ENCODE data around the gene COMMD9. TPM values are rescaled to one million over a fixed set of nuclear protein-coding genes. Genes with fewer than 3 reads are reported as not detected.

Gene COMMD9
- total and polyA plus RNA-seq, 4 donors = 50.1 to 152 (median 121) TPM

DNA sequence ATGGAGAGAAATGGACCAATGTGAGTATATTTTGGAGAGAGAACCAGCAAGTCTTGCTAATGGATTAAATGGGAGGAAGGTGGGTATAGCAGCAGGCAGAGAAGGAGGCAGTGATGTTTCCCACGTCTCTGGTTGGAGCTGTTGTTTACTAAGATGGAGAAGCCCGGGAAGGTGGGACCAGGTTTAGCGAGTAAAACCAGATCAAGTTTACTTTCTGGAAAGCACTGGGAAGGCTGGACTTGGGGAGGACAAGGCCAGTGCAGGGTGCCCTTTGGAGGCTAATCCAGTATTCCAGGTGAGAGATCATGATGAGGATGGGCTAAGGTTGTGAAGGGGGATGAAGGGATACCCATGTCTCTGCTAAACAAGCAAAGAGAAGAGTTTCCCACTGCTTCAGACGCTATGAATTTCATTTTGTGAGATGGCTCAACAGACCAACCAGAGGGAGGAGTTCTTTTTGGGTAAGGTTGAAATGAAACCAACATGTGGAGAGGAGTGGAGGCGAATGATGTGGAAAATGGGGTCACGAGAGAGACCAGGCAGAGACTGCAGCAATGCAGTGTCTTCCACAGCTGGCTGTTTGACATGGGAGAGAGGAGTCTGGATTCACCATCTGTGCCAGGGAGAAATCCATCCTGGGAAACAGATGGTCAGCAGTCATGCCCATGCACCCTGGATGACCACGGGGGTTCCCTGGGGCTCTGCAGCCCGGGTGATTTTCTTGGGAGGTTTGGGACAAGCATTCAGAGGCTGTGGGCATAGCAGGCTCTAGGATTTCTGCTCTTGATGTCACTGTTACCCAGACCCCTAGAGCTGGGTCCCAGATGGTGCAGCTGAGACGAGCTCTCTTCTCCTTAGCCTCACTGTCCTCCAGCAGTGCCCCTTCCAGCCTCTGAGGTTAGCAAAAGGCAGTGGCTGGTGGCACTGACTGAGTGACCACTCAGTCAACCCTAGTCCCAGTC lies 24.9 kb downstream of the COMMD9 start:
- 69% methylated on average over 9 of the region's 9 CpGs for WGBS (ENCODE audit: insufficient coverage)
- DNase-seq (ENCODE audit: low read depth in 4 of 6, low spot score in 6 of 6) = no peak
- no peak overlapping the region for H3K4me3 ChIP-seq (ENCODE audit: low read depth, low read length)
- H3K27ac ChIP-seq (ENCODE audit: low read depth, low read length) = no peak overlapping the region
- H3K27me3 ChIP-seq (ENCODE audit: control insufficient read depth, insufficient read depth, low read length) = no peaks in the 10 kb centered on the region
- peaks cover 13% of the 10 kb centered on the region for H3K4me1 ChIP-seq (ENCODE audit: control insufficient read depth, insufficient read depth, low read length)
- no peaks in the 10 kb centered on the region for H3K9me3 ChIP-seq (ENCODE audit: control insufficient read depth, insufficient read depth, low read length)
- H3K36me3 ChIP-seq (ENCODE audit: control insufficient read depth, insufficient read depth, low read length) = no peaks in the 10 kb centered on the region

DNA sequence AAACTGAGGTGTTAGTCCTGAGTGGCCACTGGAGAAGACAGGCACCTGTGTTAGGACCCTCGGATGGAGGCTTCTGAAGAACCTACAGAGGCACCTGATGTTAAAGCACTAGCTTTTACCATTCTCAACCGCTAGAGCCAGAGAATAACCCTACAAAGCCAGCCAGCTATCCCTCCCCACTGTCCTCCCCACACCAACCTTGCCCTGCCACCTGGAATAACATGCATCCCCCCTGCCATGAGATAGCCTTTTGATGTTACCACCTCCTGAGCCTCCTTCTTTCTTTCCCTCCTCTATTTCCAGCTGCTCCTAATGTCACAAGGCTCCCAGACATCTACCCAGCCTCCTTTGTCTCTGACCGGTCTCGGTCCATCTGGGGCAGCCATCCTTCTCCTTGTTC lies 28.1 kb downstream of the COMMD9 start:
- WGBS (ENCODE audit: insufficient coverage) = 84% methylated on average over 4 of the region's 4 CpGs

DNA sequence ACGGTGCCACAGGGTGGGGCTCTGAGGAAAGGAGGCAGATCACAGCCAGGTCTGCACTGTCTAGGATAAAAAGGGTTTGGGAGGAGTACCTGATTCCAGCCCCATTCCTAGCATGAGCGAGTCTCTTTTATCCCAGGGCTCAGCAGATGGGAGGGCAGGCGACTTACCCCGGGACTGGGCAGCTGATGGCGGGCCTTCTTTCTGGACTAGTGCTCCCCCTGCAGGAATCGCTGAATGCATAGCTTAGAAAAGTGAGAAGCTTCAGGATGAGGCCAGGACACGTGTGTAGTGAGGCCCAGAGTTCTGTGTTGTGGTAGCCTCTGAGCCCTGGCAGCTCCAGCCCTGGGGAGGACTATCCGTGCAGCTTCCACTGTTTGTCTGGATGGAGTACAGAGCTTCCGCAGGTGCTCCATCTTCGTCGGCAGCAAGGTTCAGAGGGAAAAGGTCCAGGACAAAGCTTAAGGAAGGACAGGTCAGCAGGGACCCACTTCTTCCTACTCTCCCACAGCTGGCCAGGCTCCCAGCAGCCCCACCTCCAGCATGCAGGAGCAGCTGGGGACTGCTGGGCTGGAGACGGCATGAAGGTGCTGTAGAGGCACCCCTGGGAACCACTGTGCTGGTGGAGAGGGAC lies 30.4 kb downstream of the COMMD9 start:
- no peaks in the 10 kb centered on the region for H3K27me3 ChIP-seq (ENCODE audit: control insufficient read depth, insufficient read depth, low read length)
- 20% methylated on average over 9 of the region's 12 CpGs for WGBS (ENCODE audit: insufficient coverage)
- H3K36me3 ChIP-seq (ENCODE audit: control insufficient read depth, insufficient read depth, low read length) = no peaks in the 10 kb centered on the region
- H3K9me3 ChIP-seq (ENCODE audit: control insufficient read depth, insufficient read depth, low read length) = no peaks in the 10 kb centered on the region
- H3K4me1 ChIP-seq (ENCODE audit: control insufficient read depth, insufficient read depth, low read length) = peaks cover 21% of the 10 kb centered on the region
- no peak overlapping the region for H3K4me3 ChIP-seq (ENCODE audit: low read depth, low read length)
- DNase-seq (ENCODE audit: low read depth in 4 of 6, low spot score in 6 of 6) = peak in 2 of 6 donors; percentile 75 to 81
- H3K27ac ChIP-seq (ENCODE audit: low read depth, low read length) = no peak overlapping the region

More for the DNA sequence above, 28.1 kb downstream of the COMMD9 start:
- no peaks in the 10 kb centered on the region for H3K27me3 ChIP-seq (ENCODE audit: control insufficient read depth, insufficient read depth, low read length)
- H3K9me3 ChIP-seq (ENCODE audit: control insufficient read depth, insufficient read depth, low read length) = no peaks in the 10 kb centered on the region
- no peak for DNase-seq (ENCODE audit: low read depth in 4 of 6, low spot score in 6 of 6)
- no peak overlapping the region for H3K27ac ChIP-seq (ENCODE audit: low read depth, low read length)
- H3K4me3 ChIP-seq (ENCODE audit: low read depth, low read length) = no peak overlapping the region
- H3K4me1 ChIP-seq (ENCODE audit: control insufficient read depth, insufficient read depth, low read length) = peaks cover 26% of the 10 kb centered on the region
- no peaks in the 10 kb centered on the region for H3K36me3 ChIP-seq (ENCODE audit: control insufficient read depth, insufficient read depth, low read length)

DNA sequence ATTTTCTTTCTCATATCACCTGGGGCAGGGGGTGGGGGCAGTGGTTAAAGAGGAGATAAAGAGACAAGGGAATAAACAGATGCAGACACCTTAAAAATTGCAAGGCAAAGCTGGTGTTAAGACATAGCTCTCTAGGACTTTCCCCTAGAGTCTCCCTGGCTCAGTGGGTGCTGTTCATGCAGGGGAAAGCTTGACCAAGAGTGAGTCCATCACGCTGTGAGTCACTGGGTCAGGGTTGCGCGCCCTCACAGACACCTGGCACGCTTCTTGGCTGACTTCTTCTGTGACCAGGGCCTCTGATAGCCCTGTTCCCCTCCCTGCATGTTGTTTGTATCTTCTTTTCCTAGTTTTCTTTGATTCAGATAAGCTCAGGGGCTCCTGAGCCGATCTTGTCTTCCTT lies 31.9 kb downstream of the COMMD9 start:
- H3K27ac ChIP-seq (ENCODE audit: low read depth, low read length) = no peak overlapping the region
- peaks cover 31% of the 10 kb centered on the region for H3K4me1 ChIP-seq (ENCODE audit: control insufficient read depth, insufficient read depth, low read length)
- H3K27me3 ChIP-seq (ENCODE audit: control insufficient read depth, insufficient read depth, low read length) = no peaks in the 10 kb centered on the region
- DNase-seq (ENCODE audit: low read depth in 4 of 6, low spot score in 6 of 6) = no peak
- no peaks in the 10 kb centered on the region for H3K9me3 ChIP-seq (ENCODE audit: control insufficient read depth, insufficient read depth, low read length)
- no peak overlapping the region for H3K4me3 ChIP-seq (ENCODE audit: low read depth, low read length)
- WGBS (ENCODE audit: insufficient coverage) = 69% methylated on average over 5 of the region's 5 CpGs
- H3K36me3 ChIP-seq (ENCODE audit: control insufficient read depth, insufficient read depth, low read length) = no peaks in the 10 kb centered on the region

DNA sequence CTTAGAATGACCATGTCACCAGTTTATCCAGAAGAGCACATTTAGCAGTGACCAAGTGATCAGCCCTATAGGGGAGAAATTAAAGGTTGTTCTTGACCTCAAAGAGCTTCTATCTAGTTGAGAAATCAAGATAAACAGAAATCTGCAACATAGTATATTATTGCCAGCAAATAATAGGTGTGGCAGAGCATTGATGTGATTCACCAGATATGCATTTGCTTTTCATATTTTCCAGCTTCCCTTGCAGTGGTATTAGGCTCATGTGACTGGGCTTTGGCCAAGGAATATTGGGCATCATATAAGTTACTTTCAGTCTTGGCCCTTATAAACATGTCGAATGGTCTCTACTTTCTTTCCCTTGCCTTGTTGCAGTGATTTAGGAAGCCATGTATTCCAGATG lies 34.5 kb downstream of the COMMD9 start:
- no peak for DNase-seq (ENCODE audit: low read depth in 4 of 6, low spot score in 6 of 6)
- peaks cover 41% of the 10 kb centered on the region for H3K4me1 ChIP-seq (ENCODE audit: control insufficient read depth, insufficient read depth, low read length)
- 75% methylated on average over 1 of the region's 1 CpG for WGBS (ENCODE audit: insufficient coverage)
- H3K27me3 ChIP-seq (ENCODE audit: control insufficient read depth, insufficient read depth, low read length) = no peaks in the 10 kb centered on the region
- peaks cover 4% of the 10 kb centered on the region for H3K9me3 ChIP-seq (ENCODE audit: control insufficient read depth, insufficient read depth, low read length)
- H3K4me3 ChIP-seq (ENCODE audit: low read depth, low read length) = no peak overlapping the region
- H3K36me3 ChIP-seq (ENCODE audit: control insufficient read depth, insufficient read depth, low read length) = no peaks in the 10 kb centered on the region
- H3K27ac ChIP-seq (ENCODE audit: low read depth, low read length) = no peak overlapping the region

DNA sequence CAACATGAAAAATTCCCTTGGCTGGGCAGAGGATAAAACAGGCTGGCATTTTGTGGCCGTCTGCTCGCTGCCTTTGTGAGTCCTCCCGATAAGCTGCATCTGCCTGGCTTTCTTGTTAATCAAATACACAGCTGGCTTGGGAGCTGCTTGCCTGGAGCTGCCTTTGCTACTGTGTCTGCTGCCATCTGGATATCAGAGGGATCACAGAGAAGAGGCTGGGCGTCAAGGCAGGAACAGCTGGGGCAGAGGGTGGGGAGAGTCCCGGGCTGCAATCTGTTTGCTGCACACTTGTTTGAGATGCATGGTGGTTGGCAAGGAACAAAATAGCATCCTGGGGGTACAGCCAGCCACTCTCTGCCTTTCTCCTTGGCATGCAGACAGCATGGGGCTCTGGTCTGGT lies 36.0 kb downstream of the COMMD9 start:
- peaks cover 29% of the 10 kb centered on the region for H3K4me1 ChIP-seq (ENCODE audit: control insufficient read depth, insufficient read depth, low read length)
- no peak overlapping the region for H3K27ac ChIP-seq (ENCODE audit: low read depth, low read length)
- no peaks in the 10 kb centered on the region for H3K27me3 ChIP-seq (ENCODE audit: control insufficient read depth, insufficient read depth, low read length)
- peak; percentile 49 to 97 (median 64) for DNase-seq (ENCODE audit: low read depth in 4 of 6, low spot score in 6 of 6)
- H3K4me3 ChIP-seq (ENCODE audit: low read depth, low read length) = no peak overlapping the region
- peaks cover 4% of the 10 kb centered on the region for H3K9me3 ChIP-seq (ENCODE audit: control insufficient read depth, insufficient read depth, low read length)
- H3K36me3 ChIP-seq (ENCODE audit: control insufficient read depth, insufficient read depth, low read length) = no peaks in the 10 kb centered on the region
- WGBS (ENCODE audit: insufficient coverage) = 17% methylated on average over 5 of the region's 5 CpGs

DNA sequence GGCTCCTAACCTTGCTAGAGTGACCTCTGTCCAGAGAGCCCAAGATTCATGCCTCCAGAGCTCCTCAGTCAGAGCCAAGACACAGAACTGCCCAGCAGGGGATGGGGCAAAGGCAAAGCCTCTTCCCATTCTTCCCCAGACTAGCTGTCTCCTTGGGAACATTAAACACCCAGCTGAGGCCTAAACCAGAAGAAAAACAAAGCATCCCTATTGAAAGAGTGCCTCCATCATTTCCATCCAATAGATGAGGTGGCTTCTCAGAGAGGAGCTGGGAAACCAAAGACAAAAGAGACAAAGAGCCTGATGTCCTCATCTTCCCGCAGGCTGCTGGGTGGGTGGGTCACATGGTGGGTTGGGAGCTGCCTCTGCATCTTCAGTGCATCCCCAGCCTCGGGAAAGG lies 37.4 kb downstream of the COMMD9 start:
- H3K27me3 ChIP-seq (ENCODE audit: control insufficient read depth, insufficient read depth, low read length) = no peaks in the 10 kb centered on the region
- no peak overlapping the region for H3K4me3 ChIP-seq (ENCODE audit: low read depth, low read length)
- no CpG with 5 or more reads among the region's 2 CpGs for WGBS (ENCODE audit: insufficient coverage)
- no peaks in the 10 kb centered on the region for H3K36me3 ChIP-seq (ENCODE audit: control insufficient read depth, insufficient read depth, low read length)
- H3K27ac ChIP-seq (ENCODE audit: low read depth, low read length) = no peak overlapping the region
- H3K4me1 ChIP-seq (ENCODE audit: control insufficient read depth, insufficient read depth, low read length) = peaks cover 22% of the 10 kb centered on the region
- DNase-seq (ENCODE audit: low read depth in 4 of 6, low spot score in 6 of 6) = peak in 2 of 6 donors; percentile 26 to 44
- peaks cover 4% of the 10 kb centered on the region for H3K9me3 ChIP-seq (ENCODE audit: control insufficient read depth, insufficient read depth, low read length)

DNA sequence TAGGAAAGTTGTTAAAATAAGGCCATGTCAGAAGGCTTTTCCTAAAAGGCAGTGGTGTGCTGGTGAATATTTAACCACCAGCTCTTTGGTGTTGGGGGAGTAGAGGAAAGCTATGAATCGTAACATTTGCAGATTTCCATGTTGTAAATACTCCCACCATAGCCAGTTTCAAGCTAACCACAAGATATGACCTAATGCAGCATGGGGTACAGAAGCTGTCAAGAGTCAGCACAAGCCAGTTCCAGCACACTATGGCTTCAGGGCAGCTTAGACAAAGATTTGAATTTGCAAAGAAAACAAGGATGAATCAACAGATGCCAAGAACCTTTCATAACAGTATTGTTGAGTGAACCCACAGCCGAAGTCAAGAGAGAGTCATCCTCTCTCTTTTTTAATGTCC lies 40.0 kb downstream of the COMMD9 start:
- Histone ChIP-seq H3K27ac (ENCODE audit: low read depth, low read length) (no peak overlapping the region), H3K27me3 (ENCODE audit: control insufficient read depth, insufficient read depth, low read length) (no peaks in the 10 kb centered on the region), H3K9me3 (ENCODE audit: control insufficient read depth, insufficient read depth, low read length) (peaks cover 4% of the 10 kb centered on the region), H3K36me3 (ENCODE audit: control insufficient read depth, insufficient read depth, low read length) (no peaks in the 10 kb centered on the region), H3K4me3 (ENCODE audit: low read depth, low read length) (no peak overlapping the region), H3K4me1 (ENCODE audit: control insufficient read depth, insufficient read depth, low read length) (peaks cover 22% of the 10 kb centered on the region)
- WGBS (ENCODE audit: insufficient coverage) = no CpG with 5 or more reads among the region's 2 CpGs
- no peak for DNase-seq (ENCODE audit: low read depth in 4 of 6, low spot score in 6 of 6)

DNA sequence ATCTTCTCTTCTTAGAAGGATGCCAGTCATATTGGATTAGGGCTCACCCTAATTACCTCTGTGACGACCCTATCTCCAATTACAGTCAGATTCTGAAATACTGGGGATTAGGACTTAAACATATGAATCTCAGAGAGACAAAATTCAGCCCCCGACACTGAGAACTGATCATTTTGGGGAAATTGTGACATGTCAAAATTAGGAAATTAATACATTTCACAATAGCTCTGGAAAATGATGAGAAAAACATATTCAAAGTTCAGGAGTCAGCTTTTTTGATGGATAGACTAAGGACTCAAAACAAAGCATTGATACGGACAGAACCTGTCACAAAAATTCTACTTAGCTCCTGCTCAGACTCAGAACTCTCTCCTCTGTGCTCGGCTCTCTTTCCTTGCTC lies 40.8 kb downstream of the COMMD9 start:
- H3K4me3 ChIP-seq (ENCODE audit: low read depth, low read length) = no peak overlapping the region
- DNase-seq (ENCODE audit: low read depth in 4 of 6, low spot score in 6 of 6) = no peak
- no peaks in the 10 kb centered on the region for H3K36me3 ChIP-seq (ENCODE audit: control insufficient read depth, insufficient read depth, low read length)
- 83% methylated on average over 2 of the region's 4 CpGs for WGBS (ENCODE audit: insufficient coverage)
- H3K4me1 ChIP-seq (ENCODE audit: control insufficient read depth, insufficient read depth, low read length) = peaks cover 20% of the 10 kb centered on the region
- H3K9me3 ChIP-seq (ENCODE audit: control insufficient read depth, insufficient read depth, low read length) = peaks cover 4% of the 10 kb centered on the region
- no peak overlapping the region for H3K27ac ChIP-seq (ENCODE audit: low read depth, low read length)
- no peaks in the 10 kb centered on the region for H3K27me3 ChIP-seq (ENCODE audit: control insufficient read depth, insufficient read depth, low read length)
